Measurements from ENCODE around the gene HDDC2.

Gene HDDC2

DNA sequence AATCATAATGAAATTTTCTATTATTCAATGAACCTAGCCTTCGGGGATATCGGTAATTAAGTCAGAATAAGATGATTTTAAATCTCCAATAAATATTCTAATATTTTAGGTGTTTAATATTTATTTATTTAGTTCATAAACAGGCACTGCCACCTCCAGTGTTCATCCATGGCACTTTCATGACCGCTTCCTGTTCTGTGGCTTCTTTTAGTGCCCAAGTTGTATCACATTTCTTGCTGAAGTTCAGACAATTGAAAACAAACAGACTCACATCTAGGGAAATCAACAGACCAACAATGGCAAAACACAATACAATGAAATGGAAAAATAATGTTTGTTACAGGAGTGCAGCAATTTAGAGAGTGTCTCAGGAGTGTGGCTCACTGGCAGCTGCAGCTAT is 26.0 kb downstream of the HDDC2 start:
- no peak for TF ChIP-seq FOXK2 (IDR thresholded peaks at IDR 0.05)
- no peak for TF ChIP-seq LEF1 (IDR thresholded peaks at IDR 0.05; ENCODE audit: borderline replicate concordance)
- no peak for TF ChIP-seq SP1 (IDR thresholded peaks at IDR 0.05)
- TF ChIP-seq, protein P1, sequence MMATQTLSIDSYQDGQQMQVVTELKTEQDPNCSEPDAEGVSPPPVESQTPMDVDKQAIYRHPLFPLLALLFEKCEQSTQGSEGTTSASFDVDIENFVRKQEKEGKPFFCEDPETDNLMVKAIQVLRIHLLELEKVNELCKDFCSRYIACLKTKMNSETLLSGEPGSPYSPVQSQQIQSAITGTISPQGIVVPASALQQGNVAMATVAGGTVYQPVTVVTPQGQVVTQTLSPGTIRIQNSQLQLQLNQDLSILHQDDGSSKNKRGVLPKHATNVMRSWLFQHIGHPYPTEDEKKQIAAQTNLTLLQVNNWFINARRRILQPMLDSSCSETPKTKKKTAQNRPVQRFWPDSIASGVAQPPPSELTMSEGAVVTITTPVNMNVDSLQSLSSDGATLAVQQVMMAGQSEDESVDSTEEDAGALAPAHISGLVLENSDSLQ (IDR thresholded peaks at IDR 0.05) = no peak
- no peak for TF ChIP-seq ZNF384 (IDR thresholded peaks at IDR 0.05)
- no peak for TF ChIP-seq HDGF (IDR thresholded peaks at IDR 0.05; ENCODE audit: borderline replicate concordance)
- no peak for TF ChIP-seq FOXA1 (IDR thresholded peaks at IDR 0.05)
- no peak for TF ChIP-seq BHLHE40 (IDR thresholded peaks at IDR 0.05; ENCODE audit: borderline replicate concordance)
- no peak for TF ChIP-seq L3MBTL2 (conservative IDR thresholded peaks at IDR 0.05)
- no peak for TF ChIP-seq NFRKB (IDR thresholded peaks at IDR 0.05)
- TF ChIP-seq ARNT (IDR thresholded peaks at IDR 0.05) = no peak
- no peak for TF ChIP-seq CTBP1 (IDR thresholded peaks at IDR 0.05; ENCODE audit: borderline replicate concordance)
- TF ChIP-seq ELF4 (IDR thresholded peaks at IDR 0.05) = no peak
- no peak for TF ChIP-seq FOXM1 (IDR thresholded peaks at IDR 0.05; ENCODE audit: borderline replicate concordance)
- TF ChIP-seq TARDBP (IDR thresholded peaks at IDR 0.05) = no peak
- no peak for TF ChIP-seq SUZ12 (IDR thresholded peaks at IDR 0.05)
- POLR2A ChIA-PET = no interaction called here
- CTCF ChIA-PET = no interaction called here
- no peak for DNase-seq (ENCODE audit: extremely low spot score)

DNA sequence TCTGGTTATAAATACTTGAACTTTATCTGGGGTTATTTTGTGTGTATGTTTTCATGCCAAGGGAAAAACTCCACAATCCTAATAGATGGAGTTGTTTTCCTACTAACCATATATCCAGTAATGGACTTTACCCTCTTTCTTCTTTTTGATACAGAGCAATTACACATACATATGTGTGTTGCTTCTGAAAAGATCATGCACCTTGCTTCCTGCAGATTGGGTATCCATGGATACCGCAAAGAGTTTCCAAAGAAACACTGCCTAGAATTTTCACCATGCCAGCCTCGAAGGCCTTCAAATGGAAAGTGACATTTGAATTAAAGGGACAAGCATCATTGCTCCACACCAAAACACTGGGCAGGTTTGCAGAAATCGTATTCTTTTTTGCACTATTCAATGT is 26.8 kb downstream of the HDDC2 start:
- TF ChIP-seq ELF4 (IDR thresholded peaks at IDR 0.05) = no peak
- TF ChIP-seq, protein P1 (IDR thresholded peaks at IDR 0.05) = no peak
- ChIA-PET POLR2A (no interaction called here), CTCF (no interaction called here)
- no peak for DNase-seq (ENCODE audit: extremely low spot score)

DNA sequence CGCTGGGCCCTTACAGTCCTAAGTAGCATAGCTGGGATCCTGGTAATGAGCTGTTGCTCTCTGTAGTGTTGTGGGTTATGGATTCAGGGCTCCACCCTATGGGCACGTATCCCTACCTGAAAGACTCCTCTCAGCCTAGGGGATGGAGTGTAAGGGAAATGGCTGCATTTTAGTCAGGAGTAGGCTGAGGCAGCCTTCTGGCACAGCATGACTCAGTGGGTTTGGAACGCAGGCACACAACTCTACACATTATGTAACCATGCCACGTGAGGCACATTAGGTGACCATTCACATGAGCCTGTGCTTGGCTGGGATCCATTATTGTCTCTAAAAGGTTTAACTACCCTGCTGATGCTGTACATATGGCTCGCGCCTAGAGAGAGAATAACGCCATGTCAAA is 27.8 kb downstream of the HDDC2 start:
- no peak for DNase-seq (ENCODE audit: extremely low spot score)
- ChIA-PET POLR2A (no interaction called here), CTCF (no interaction called here)
- no peak for TF ChIP-seq FOXM1 (IDR thresholded peaks at IDR 0.05; ENCODE audit: borderline replicate concordance)
- no peak for TF ChIP-seq FOXA1 (IDR thresholded peaks at IDR 0.05)
- TF ChIP-seq L3MBTL2 (conservative IDR thresholded peaks at IDR 0.05) = no peak
- TF ChIP-seq, protein P1 (IDR thresholded peaks at IDR 0.05) = no peak
- TF ChIP-seq ELF4 (IDR thresholded peaks at IDR 0.05) = no peak
- no peak for TF ChIP-seq HDGF (IDR thresholded peaks at IDR 0.05; ENCODE audit: borderline replicate concordance)
- no peak for TF ChIP-seq FOXK2 (IDR thresholded peaks at IDR 0.05)
- no peak for TF ChIP-seq ARNT (IDR thresholded peaks at IDR 0.05)
- TF ChIP-seq NFRKB (IDR thresholded peaks at IDR 0.05) = no peak
- TF ChIP-seq LEF1 (IDR thresholded peaks at IDR 0.05; ENCODE audit: borderline replicate concordance) = no peak
- no peak for TF ChIP-seq SUZ12 (IDR thresholded peaks at IDR 0.05)
- no peak for TF ChIP-seq TARDBP (IDR thresholded peaks at IDR 0.05)
- no peak for TF ChIP-seq ZNF384 (IDR thresholded peaks at IDR 0.05)
- no peak for TF ChIP-seq BHLHE40 (IDR thresholded peaks at IDR 0.05; ENCODE audit: borderline replicate concordance)
- no peak for TF ChIP-seq CTBP1 (IDR thresholded peaks at IDR 0.05; ENCODE audit: borderline replicate concordance)
- TF ChIP-seq SP1 (IDR thresholded peaks at IDR 0.05) = no peak

DNA sequence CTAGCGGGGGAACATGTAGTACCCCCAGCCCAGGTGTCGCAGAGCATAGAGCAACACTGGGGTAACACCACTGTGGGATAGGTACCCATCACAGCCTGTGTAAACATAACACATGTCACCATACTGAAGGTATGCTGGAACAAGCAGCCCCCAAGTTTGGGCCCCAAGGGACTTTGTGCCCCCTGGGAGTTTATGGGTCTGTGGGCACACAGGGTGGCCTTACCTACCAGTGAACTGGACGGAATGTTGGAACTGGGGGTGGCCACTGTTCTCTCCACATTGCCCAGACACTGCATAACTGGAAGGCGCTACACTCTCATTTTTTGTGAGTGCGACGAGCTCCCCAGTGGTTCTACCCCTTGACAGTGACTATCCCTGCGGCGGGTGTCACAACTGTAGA is 28.5 kb downstream of the HDDC2 start:
- no peak for DNase-seq (ENCODE audit: extremely low spot score)
- TF ChIP-seq LEF1 (IDR thresholded peaks at IDR 0.05; ENCODE audit: borderline replicate concordance) (no peak), ARNT (IDR thresholded peaks at IDR 0.05) (no peak), ELF4 (IDR thresholded peaks at IDR 0.05) (no peak), L3MBTL2 (conservative IDR thresholded peaks at IDR 0.05) (no peak), FOXA1 (IDR thresholded peaks at IDR 0.05) (no peak), ZNF384 (IDR thresholded peaks at IDR 0.05) (no peak), NFRKB (IDR thresholded peaks at IDR 0.05) (no peak)
- ChIA-PET CTCF (no interaction called here), POLR2A (no interaction called here)

DNA sequence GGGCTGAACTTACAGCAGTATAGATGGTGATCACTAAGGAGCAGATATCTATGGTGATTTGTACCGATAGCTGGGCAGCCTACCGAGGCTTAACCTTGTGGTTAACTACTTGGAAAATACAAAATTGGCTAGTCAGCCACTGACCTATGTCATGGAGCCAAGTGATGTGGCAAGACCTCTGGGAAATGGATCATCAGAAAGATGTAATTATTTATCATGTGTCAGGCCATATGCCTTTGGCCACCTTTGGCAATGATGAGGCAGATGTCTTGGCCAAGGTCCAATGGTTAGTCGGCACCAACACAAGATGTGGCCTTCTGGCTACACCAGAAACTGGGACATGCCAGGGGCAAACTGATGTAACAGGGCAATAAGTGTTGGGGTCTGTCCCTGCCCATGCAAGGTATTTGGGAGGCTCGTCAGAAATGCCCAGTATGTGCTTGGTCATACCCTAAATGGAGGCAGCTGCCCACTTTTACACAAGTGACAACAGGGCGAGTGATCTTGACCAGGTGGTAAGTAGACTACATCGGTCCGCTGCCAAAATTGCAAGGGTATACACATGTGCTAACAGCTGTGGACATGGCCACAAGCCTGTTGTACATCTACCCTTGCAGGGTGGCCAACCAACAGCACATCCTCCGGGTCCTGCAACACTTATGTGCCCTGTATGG is 30.1 kb downstream of the HDDC2 start:
- no peak for DNase-seq (ENCODE audit: extremely low spot score)
- POLR2A ChIA-PET = no interaction called here
- TF ChIP-seq NFRKB (IDR thresholded peaks at IDR 0.05) (no peak), L3MBTL2 (conservative IDR thresholded peaks at IDR 0.05) (no peak), FOXA1 (IDR thresholded peaks at IDR 0.05) (no peak), ELF4 (IDR thresholded peaks at IDR 0.05) (no peak), FOXM1 (IDR thresholded peaks at IDR 0.05; ENCODE audit: borderline replicate concordance) (no peak)
- CTCF ChIA-PET = no interaction called here

DNA sequence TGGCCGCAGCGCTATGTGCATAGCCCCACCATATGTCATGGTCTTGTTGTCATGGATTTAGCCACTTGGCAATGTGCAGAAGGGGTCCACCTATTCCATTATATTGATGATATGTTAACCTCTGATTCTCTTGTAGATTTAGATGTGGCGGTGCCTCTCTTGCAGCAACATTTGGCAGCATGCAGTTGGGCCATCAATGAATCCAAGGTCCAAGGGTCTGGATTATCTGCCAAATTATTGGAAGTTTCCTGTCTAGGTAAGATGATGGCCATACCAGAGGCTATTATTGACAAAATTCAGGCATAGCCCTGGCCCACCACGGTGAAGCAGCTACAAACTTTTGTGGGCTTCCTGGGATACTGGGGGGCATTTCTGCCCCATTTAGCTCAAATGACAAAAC is 31.4 kb downstream of the HDDC2 start:
- no peak for DNase-seq (ENCODE audit: extremely low spot score)
- POLR2A ChIA-PET = no interaction called here
- CTCF ChIA-PET = no interaction called here
- TF ChIP-seq SP1 (IDR thresholded peaks at IDR 0.05) = no peak

DNA sequence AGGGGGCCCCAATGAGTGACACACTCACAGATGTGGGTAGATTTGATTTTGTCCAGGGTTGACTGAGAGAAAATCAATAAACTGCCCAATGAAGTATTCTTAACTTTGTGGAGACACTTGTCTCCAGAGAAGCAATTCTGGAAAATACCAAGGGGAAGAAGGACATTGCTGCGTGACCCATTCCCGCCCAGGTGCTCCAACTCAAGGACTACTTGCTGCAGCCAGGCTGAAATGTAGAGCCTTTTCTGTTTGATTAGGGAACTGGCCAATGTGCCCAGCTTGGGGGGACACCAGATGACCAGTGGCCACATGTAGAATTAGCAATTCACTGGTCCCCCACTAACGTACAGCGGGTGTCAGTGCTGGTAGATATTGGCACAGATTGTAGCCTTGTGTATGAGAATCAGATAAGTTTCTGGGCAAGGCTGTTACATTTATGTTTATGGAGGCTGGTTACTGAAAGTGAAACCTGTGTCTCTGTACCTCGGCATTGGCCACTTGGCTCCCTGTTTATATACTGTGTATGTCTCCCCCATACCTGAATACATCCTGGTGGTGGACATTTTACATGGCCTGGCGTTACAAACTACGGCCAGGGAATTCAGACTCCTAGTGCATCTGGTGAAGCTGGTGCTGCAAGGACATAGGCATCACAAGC is 32.3 kb downstream of the HDDC2 start:
- DNase-seq (ENCODE audit: extremely low spot score) = no peak
- ChIA-PET POLR2A (no interaction called here), CTCF (no interaction called here)
- TF ChIP-seq CTBP1 (IDR thresholded peaks at IDR 0.05; ENCODE audit: borderline replicate concordance) (no peak), FOXA1 (IDR thresholded peaks at IDR 0.05) (no peak), FOXM1 (IDR thresholded peaks at IDR 0.05; ENCODE audit: borderline replicate concordance) (no peak), NFRKB (IDR thresholded peaks at IDR 0.05) (no peak), TARDBP (IDR thresholded peaks at IDR 0.05) (no peak), ARNT (IDR thresholded peaks at IDR 0.05) (no peak), ZNF384 (IDR thresholded peaks at IDR 0.05) (no peak), ELF4 (IDR thresholded peaks at IDR 0.05) (no peak), BHLHE40 (IDR thresholded peaks at IDR 0.05; ENCODE audit: borderline replicate concordance) (no peak), HDGF (IDR thresholded peaks at IDR 0.05; ENCODE audit: borderline replicate concordance) (no peak), SP1 (IDR thresholded peaks at IDR 0.05) (no peak)
- TF ChIP-seq, protein P1 (IDR thresholded peaks at IDR 0.05) = no peak
